Activated CD8-positive, alpha-beta memory T cell treated with anti-CD3 and anti-CD28 coated beads for 24 hours (primary cell): ENCODE measurements around the gene OBSL1.

Experiments
- DNase-seq: peaks from one replicate; pipeline ENCODE4 v3.0.0-alpha.2; 2020

Gene OBSL1

GRCh38 chr2:219571311-219572236 lies at the start of gene OBSL1:
TSS of gene OBSL1 (minus strand) at chr2:219571539. CDS start at chr2:219571232, 307 bp downstream.
- peak; percentile 66 for DNase-seq

GRCh38 chr2:219620546-219620945 lies 49.2 kb upstream of the OBSL1 start:
- DNase-seq: no peak

GRCh38 chr2:219619235-219619634 lies 47.9 kb upstream of the OBSL1 start:
- DNase-seq: no peak

- DNase-seq: no peak
Measured at GRCh38 chr2:219618733-219619122, 47.4 kb upstream of the OBSL1 start.

GRCh38 chr2:219616550-219616949 lies 45.2 kb upstream of the OBSL1 start:
- no peak for DNase-seq

- DNase-seq: no peak
Measured at GRCh38 chr2:219615894-219616293, 44.6 kb upstream of the OBSL1 start.

GRCh38 chr2:219615036-219615435 lies 43.7 kb upstream of the OBSL1 start:
- DNase-seq: no peak

GRCh38 chr2:219614076-219614860 lies 42.9 kb upstream of the OBSL1 start:
- DNase-seq: no peak

GRCh38 chr2:219613461-219614070 lies 42.2 kb upstream of the OBSL1 start:
- DNase-seq: no peak

- no peak for DNase-seq
Measured at GRCh38 chr2:219612577-219613286, 41.4 kb upstream of the OBSL1 start.

GRCh38 chr2:219611866-219612576 lies 40.7 kb upstream of the OBSL1 start:
- DNase-seq: no peak

GRCh38 chr2:219611306-219611705 lies 40.0 kb upstream of the OBSL1 start:
- DNase-seq: no peak

- no peak for DNase-seq
Measured at GRCh38 chr2:219609149-219609750, 37.9 kb upstream of the OBSL1 start.

GRCh38 chr2:219608399-219608964 lies 37.1 kb upstream of the OBSL1 start:
- no peak for DNase-seq

- no peak for DNase-seq
Measured at GRCh38 chr2:219607931-219608330, 36.6 kb upstream of the OBSL1 start.

GRCh38 chr2:219605607-219605954 lies 34.2 kb upstream of the OBSL1 start:
- DNase-seq: no peak

GRCh38 chr2:219603771-219604170 lies 32.4 kb upstream of the OBSL1 start:
- no peak for DNase-seq

GRCh38 chr2:219598308-219599078 lies 27.2 kb upstream of the OBSL1 start:
- no peak for DNase-seq

GRCh38 chr2:219597552-219598307 lies 26.4 kb upstream of the OBSL1 start, which contains the start of gene STK11IP:
TSS of gene STK11IP (plus strand) at chr2:219597857. CDS start at chr2:219598120, 263 bp downstream.
- peak; percentile 95 for DNase-seq
